ENCODE measurements around the gene ACADL. TPM values are rescaled to one million over a fixed set of nuclear protein-coding genes. Genes with fewer than 3 reads are reported as not detected.

The ACADL gene
- total and polyA plus RNA-seq, 8 donors = 11.1 to 30.9 (median 22.8) TPM

GRCh38 chr2:210252699-210253606, 27.7 kb upstream of the ACADL start:
- no peak for TF ChIP-seq CTCF (IDR thresholded peaks at IDR 0.05)
- no peak for FAIRE-seq
- no peak for DNase-seq
- Histone ChIP-seq H3K27me3 (no peaks in the 10 kb centered on the region), H3K36me3 (no peaks in the 10 kb centered on the region), H3K4me3 (no peak overlapping the region), H3K27ac (no peak overlapping the region), H3K4me1 (no peaks in the 10 kb centered on the region), H3K9me3 (no peaks in the 10 kb centered on the region)
- intact Hi-C loops (cut with DNase I) = loop anchor here in 2 of 3 donors (10.0 kb wide), 1 partner anchor 142 kb away; no protein-coding TSS in a partner anchor
- ATAC-seq = no peak
- WGBS, 2 donors = 78 to 83% methylated on average over 7 of the region's 7 CpGs

- DNase-seq (no peak), FAIRE-seq (no peak), ATAC-seq (peak in 1 of 4 donors; percentile 26)
- no peaks in the 10 kb centered on the region for H3K36me3 ChIP-seq
- TF ChIP-seq CTCF (IDR thresholded peaks at IDR 0.05) = no peak
- no peak overlapping the region for H3K4me3 ChIP-seq
- no peaks in the 10 kb centered on the region for H3K4me1 ChIP-seq
- 38 to 48% methylated on average over 1 of the region's 1 CpG for WGBS, 2 donors
- no peaks in the 10 kb centered on the region for H3K9me3 ChIP-seq
- no peaks in the 10 kb centered on the region for H3K27me3 ChIP-seq
- intact Hi-C loops (cut with DNase I) = loop anchor here in 2 of 3 donors (10.0 kb wide), 1 partner anchor 144 kb away; no protein-coding TSS in a partner anchor
- no peak overlapping the region for H3K27ac ChIP-seq
These were observed 25.4 kb upstream of the ACADL start for GRCh38 chr2:210250622-210251021.

- Histone ChIP-seq H3K27ac (peak overlapping the region in 3 of 4 donors; percentile 2 to 30 (median 7)), H3K9me3 (no peaks in the 10 kb centered on the region), H3K27me3 (no peaks in the 10 kb centered on the region), H3K4me1 (peaks cover 10 to 32% (median 14%) of the 10 kb centered on the region in 3 donors), H3K4me3 (no peak overlapping the region), H3K36me3 (no peaks in the 10 kb centered on the region)
- TF ChIP-seq CTCF (IDR thresholded peaks at IDR 0.05) = peak in 3 of 4 donors; percentile 13 to 47 (median 17)
- intact Hi-C loops (cut with DNase I) = no loop called here
- peak; percentile 90 to 97 (median 92) for ATAC-seq
- WGBS, 2 donors = 38 to 53% methylated on average over 3 of the region's 3 CpGs
- DNase-seq = peak in 5 of 6 donors; percentile 66 to 80 (median 78)
- no peak for FAIRE-seq
These were observed 8.2 kb upstream of the ACADL start for GRCh38 chr2:210233487-210233886.

GRCh38 chr2:210230984-210231383, 5.7 kb upstream of the ACADL start:
- FAIRE-seq = no peak
- no peak for DNase-seq
- no peaks in the 10 kb centered on the region for H3K27me3 ChIP-seq
- H3K27ac ChIP-seq = peak overlapping the region in 2 of 4 donors; percentile 64 to 68
- H3K9me3 ChIP-seq = no peaks in the 10 kb centered on the region
- no peak for TF ChIP-seq CTCF (IDR thresholded peaks at IDR 0.05)
- intact Hi-C loops (cut with DNase I) = no loop called here
- no peaks in the 10 kb centered on the region for H3K36me3 ChIP-seq
- ATAC-seq = peak in 3 of 4 donors; percentile 31 to 58 (median 55)
- H3K4me1 ChIP-seq = peaks cover 14 to 42% (median 16%) of the 10 kb centered on the region in 3 donors
- no peak overlapping the region for H3K4me3 ChIP-seq
